GM12801 (cell line): ENCODE measurements around the gene KIF6.

Experiments used
- TF ChIP-seq, protein P1 (sequence below): IDR thresholded peaks from one replicate; pipeline ENCODE4 v1.5.1; 2011; ENCODE audit warnings: control low read depth; ENCODE audit not compliant: insufficient read length; ENCODE audit errors: extremely low read depth

KIF6 gene

DNA sequence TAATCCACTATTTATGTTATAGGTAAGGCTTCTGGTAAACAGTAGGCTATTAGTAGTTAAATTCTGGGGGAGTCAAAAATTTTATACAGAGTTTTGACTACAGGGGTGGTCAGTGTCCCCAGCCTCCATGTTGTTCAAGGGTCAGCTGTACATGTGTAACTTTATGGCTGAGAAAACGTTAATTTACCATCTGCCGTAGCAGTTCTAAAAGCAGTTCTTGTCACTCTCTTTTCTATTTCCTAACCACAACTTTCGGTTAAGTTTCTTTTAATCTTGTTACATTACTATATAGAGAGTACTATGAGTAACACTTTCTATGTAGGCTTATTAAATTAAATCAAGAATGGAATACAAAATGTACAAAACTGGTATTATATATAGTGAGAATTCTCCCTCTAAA is 21.6 kb upstream of the KIF6 start:
- TF ChIP-seq, protein P1, sequence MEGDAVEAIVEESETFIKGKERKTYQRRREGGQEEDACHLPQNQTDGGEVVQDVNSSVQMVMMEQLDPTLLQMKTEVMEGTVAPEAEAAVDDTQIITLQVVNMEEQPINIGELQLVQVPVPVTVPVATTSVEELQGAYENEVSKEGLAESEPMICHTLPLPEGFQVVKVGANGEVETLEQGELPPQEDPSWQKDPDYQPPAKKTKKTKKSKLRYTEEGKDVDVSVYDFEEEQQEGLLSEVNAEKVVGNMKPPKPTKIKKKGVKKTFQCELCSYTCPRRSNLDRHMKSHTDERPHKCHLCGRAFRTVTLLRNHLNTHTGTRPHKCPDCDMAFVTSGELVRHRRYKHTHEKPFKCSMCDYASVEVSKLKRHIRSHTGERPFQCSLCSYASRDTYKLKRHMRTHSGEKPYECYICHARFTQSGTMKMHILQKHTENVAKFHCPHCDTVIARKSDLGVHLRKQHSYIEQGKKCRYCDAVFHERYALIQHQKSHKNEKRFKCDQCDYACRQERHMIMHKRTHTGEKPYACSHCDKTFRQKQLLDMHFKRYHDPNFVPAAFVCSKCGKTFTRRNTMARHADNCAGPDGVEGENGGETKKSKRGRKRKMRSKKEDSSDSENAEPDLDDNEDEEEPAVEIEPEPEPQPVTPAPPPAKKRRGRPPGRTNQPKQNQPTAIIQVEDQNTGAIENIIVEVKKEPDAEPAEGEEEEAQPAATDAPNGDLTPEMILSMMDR: no peak

DNA sequence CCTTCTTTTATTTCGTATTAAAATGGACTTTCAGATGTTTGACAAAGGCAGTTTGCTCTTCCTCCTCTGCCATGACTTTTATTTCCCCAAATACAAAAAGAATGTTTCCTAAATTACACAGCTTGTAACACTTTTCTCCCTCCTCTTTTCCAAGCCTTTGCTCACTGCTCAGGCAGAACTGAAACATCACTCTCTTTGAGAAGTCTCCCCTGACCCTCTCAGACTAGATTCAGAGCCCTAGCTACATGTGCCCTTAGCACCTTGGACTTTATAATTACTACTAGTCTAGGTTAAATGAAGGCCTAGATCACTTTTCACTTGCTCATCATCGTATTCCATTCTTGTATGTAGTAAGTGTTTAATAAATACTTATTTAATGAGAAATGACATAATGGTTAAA is 8.5 kb upstream of the KIF6 start:
- TF ChIP-seq, protein P1: no peak

DNA sequence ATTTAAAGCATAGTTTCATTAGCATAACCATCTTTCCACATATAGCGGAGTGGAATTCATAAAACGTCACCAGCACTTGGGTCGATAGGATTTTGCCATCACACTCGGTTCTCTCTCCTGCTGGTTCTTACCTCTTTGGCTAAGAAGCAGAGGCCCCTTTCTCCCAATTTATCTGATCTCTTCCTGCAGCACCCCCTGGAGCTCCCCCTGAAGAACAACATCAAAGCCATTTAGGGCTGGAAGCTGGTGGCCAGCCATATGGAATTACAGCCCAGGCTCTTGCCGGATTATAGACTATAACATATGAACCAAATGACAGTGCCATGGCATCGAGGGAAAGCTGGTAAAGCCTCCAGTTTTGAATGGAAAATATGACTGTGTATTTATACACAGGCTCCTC is 6.4 kb upstream of the KIF6 start:
- TF ChIP-seq, protein P1: no peak

DNA sequence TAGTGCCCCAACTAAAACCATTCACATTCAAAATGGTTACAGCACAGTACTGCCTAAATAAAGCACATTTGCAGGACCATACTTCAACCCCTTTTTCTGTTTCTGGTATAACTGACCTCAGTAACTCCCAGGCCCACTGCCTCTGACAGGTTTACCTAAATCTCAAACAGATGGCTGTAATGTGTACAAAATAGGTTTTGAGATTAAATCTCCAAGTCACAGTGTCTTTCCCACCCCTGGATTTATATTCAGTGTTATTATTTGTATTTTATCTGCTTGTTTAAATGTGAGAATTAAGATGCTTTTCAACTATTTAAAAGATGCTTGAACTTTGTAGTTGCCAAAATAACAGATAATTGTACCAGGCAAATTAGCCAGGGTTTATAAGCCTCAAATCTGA is 4.7 kb upstream of the KIF6 start:
- TF ChIP-seq, protein P1: no peak

DNA sequence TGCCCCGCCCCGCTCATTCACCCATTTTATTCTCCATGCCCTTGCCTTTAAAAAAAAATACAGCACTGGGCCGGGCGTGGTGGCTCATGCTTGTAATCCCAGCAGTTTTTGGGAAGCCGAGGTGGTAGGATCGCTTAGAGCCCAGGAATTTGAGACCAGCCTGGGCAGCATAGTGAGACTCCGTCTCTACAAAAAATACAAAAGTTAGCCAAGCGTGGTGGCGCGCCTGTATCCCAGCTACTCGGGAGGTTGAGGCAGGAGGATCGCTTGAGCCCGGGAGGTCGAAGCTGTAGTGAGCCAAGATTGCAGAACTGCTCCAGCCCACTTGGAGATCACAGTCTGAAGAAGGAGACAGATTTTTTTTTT is 407 bp upstream of the KIF6 start:
- TF ChIP-seq, protein P1: no peak

DNA sequence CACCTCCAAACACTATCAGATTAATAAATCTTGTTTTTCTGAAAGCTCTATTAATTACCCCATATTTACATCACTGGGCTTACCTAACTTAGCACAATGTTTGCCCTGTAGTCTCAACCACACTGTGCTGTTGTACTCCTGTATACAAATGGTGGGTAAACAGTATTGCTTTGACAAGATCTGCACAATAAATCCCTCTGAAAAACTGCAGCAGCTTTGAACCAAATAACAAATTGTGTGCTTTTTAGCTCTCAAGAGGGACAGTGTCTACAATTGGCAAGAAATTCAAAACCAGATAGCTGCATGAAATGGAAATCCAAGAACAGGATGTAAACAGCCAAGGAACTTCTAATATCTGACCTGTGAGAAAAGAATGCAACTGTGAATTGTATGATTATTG is 10.4 kb downstream of the KIF6 start:
- TF ChIP-seq, protein P1: no peak

DNA sequence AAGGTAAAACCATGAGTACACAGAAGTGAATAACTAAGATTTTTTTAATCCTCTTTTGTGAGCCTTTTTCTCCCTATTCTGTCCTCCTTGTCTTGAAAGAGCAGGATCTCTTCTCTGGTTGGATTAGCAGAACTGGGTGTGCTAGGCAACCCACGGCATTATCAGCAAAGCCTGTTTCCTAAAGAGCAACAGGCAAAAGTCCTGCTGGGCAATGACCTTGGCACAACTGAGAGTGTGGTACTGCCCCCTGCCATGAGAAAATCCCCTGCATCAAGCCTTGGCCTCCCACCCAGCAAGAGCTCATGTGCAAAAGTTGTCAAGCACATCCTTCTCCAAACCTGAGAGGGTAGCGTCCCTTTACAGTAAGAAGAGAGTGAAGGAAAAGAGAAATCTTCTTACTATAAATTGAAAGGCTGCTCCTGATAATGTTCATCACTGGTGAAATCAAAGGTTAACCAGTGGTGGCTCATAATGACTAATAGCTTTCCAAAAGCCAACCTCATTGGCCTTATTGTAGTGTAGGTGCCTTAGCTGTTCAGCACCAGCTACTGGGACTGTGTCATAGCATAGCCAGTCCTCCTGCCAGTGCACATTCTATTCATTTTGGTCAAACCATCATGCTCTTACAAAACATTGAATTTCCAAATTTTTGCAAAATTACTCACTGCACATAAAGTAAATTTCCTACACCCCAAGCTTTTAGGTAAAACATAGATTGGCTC is 17.1 kb downstream of the KIF6 start:
- TF ChIP-seq, protein P1: no peak
